Keratinocyte (primary cell): ENCODE data around the gene COL25A1.

Source experiments
- EZH2 ChIP-seq: IDR thresholded peaks from one replicate; pipeline ENCODE4 v1.6.1; 2012; ENCODE audit warnings: inconsistent platforms, mild to moderate bottlenecking, low read length, moderate library complexity
- TF ChIP-seq, protein P1 (sequence below), 3 experiments: IDR thresholded peaks in 1 of 3; conservative IDR thresholded peaks in 1 of 3; optimal IDR thresholded peaks in 1 of 3; 2 replicates in 2 of 3; 3 replicates in 1 of 3; pipeline versions ENCODE3 to v1.5.1; 2011; ENCODE audit warnings: low read length in 3 of 3, mild to moderate bottlenecking in 3 of 3, moderate library complexity in 2 of 3, control low read depth in 1 of 3, inconsistent platforms in 1 of 3; ENCODE audit not compliant: insufficient read depth in 2 of 3; ENCODE audit errors: extremely low read depth in 1 of 3

GRCh38 chr4:108831886-108832285 is 470.6 kb downstream of the COL25A1 start:
- TF ChIP-seq, protein P1, sequence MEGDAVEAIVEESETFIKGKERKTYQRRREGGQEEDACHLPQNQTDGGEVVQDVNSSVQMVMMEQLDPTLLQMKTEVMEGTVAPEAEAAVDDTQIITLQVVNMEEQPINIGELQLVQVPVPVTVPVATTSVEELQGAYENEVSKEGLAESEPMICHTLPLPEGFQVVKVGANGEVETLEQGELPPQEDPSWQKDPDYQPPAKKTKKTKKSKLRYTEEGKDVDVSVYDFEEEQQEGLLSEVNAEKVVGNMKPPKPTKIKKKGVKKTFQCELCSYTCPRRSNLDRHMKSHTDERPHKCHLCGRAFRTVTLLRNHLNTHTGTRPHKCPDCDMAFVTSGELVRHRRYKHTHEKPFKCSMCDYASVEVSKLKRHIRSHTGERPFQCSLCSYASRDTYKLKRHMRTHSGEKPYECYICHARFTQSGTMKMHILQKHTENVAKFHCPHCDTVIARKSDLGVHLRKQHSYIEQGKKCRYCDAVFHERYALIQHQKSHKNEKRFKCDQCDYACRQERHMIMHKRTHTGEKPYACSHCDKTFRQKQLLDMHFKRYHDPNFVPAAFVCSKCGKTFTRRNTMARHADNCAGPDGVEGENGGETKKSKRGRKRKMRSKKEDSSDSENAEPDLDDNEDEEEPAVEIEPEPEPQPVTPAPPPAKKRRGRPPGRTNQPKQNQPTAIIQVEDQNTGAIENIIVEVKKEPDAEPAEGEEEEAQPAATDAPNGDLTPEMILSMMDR (optimal IDR thresholded peaks at IDR 0.05 in 1 of 3, IDR thresholded peaks at IDR 0.05 in 1 of 3, conservative IDR thresholded peaks at IDR 0.05 in 1 of 3; ENCODE audit: extremely low read depth in 1 of 3, insufficient read depth in 2 of 3, low read length in 3 of 3): no peak
- no peak for TF ChIP-seq EZH2
